HepG2 (cell line): Measurements from ENCODE around the gene ANKRD35. TPM values are rescaled to one million over a fixed set of nuclear protein-coding genes. Genes with fewer than 3 reads are reported as not detected.

Experiments
- ATAC-seq: fragments of 200-7000 bp; cut with Tn5 transposase; 3 replicates; pipeline ENCODE4 v1.9.1; 2020; ENCODE audit warnings: mild to moderate bottlenecking, moderate library complexity
- BruUV-seq: library from RNA; stranded (reverse); fragments of 400-500 nt; replicated peaks from 2 replicates; lab custom pipeline; 2021; lab: Mats Ljungman, UMichigan
- CTCF ChIA-PET: fragments of 300-600 bp; formaldehyde crosslinking; extraction: SDS; loops from one replicate; lab custom pipeline; 2021; ENCODE audit warnings: low total read pairs, inconsistent platforms, low intra/inter-chr PET ratio; lab: Yijun Ruan, JAX
- POLR2A ChIA-PET: fragments of 350-600 bp; sonication (Branson Sonifier 250); formaldehyde crosslinking; loops from one replicate; lab custom pipeline; 2020; ENCODE audit warnings: antibody characterized with exemption, inconsistent platforms; lab: Yijun Ruan, JAX
- DNase-seq: peaks from one replicate; pipeline ENCODE4 v3.0.0-alpha.2; 2015; ENCODE audit warnings: low spot score
- FAIRE-seq: peaks from 3 replicates; lab custom pipeline; 2011; peaks lifted over from hg19 to GRCh38; lab: Jason Lieb, UNC
- H2AFZ ChIP-seq: one replicate; pipeline ENCODE4 v1.6.1; 2011; ENCODE audit warnings: low read length, inconsistent platforms
- H3K27ac ChIP-seq: fragments of 300-600 bp; 3 replicates; pipeline ENCODE4 v1.8.0; 2011; ENCODE audit warnings: mixed run types, mild to moderate bottlenecking, mixed read lengths, low read length, inconsistent platforms; ENCODE audit not compliant: insufficient read depth; ENCODE audit errors: extremely low read length
- H3K27me3 ChIP-seq, 2 experiments: fragments of 200-600 bp in 1 of 2; 2 replicates in 1 of 2; 3 replicates in 1 of 2; pipeline versions ENCODE4 v1.6.0 to v1.8.0; 2011; ENCODE audit warnings: low read length in 2 of 2, mild to moderate bottlenecking in 2 of 2, moderate library complexity in 2 of 2, inconsistent platforms in 1 of 2; ENCODE audit not compliant: insufficient read depth in 2 of 2, control insufficient read depth in 1 of 2
- H3K36me3 ChIP-seq, 2 experiments: fragments of 200-600 bp in 1 of 2; replicated peaks in 1 of 2; 2 replicates in 1 of 2; 3 replicates in 1 of 2; pipeline versions ENCODE4 v1.5.1 to v1.8.0; 2011; ENCODE audit warnings: low read length in 2 of 2, inconsistent platforms in 1 of 2; ENCODE audit not compliant: insufficient read depth in 2 of 2, control insufficient read depth in 1 of 2
- H3K4me1 ChIP-seq: 2 replicates; pipeline ENCODE4 v1.5.1; 2012; ENCODE audit warnings: low read length, inconsistent platforms; ENCODE audit not compliant: insufficient read depth
- H3K4me2 ChIP-seq: 2 replicates; pipeline ENCODE4 v1.6.0; 2011; ENCODE audit warnings: low read depth, low read length, inconsistent platforms
- H3K4me3 ChIP-seq, 3 experiments: fragments of 200-600 bp in 1 of 3; sonication (generic), shearing (Covaris generic) in 1 of 3; replicated peaks in 1 of 3; 2 replicates each; pipeline ENCODE4 v1.5.1; 2011 to 2016; ENCODE audit warnings: low read length in 3 of 3, inconsistent platforms in 2 of 3, low read depth in 2 of 3, mild to moderate bottlenecking in 2 of 3, control low read depth in 1 of 3, mixed read lengths in 1 of 3; ENCODE audit not compliant: insufficient read depth in 1 of 3
- H3K79me2 ChIP-seq: one replicate; pipeline ENCODE4 v1.6.1; 2011; ENCODE audit warnings: low read length, inconsistent platforms; ENCODE audit not compliant: insufficient read depth
- H3K9ac ChIP-seq: 2 replicates; pipeline ENCODE4 v1.6.0; 2011; ENCODE audit warnings: mild to moderate bottlenecking, low read depth, low read length, inconsistent platforms; ENCODE audit not compliant: insufficient read depth
- H3K9me3 ChIP-seq: 2 replicates; pipeline ENCODE4 v1.5.1; 2012; ENCODE audit warnings: mild to moderate bottlenecking, low read length
- H4K20me1 ChIP-seq: 2 replicates; pipeline ENCODE4 v1.6.0; 2011; ENCODE audit warnings: inconsistent platforms, mild to moderate bottlenecking, low read length, moderate library complexity; ENCODE audit not compliant: insufficient read depth
- ETV6 ChIP-seq: sonication (generic); formaldehyde crosslinking; conservative IDR thresholded peaks from 2 replicates; pipeline ENCODE4 v1.4.0; 2020; ENCODE audit warnings: missing genetic modification reagents
- NFKBIZ ChIP-seq: IDR thresholded peaks from 2 replicates; pipeline ENCODE4 v1.6.1; 2018; ENCODE audit warnings: missing genetic modification reagents, missing compliant biosample characterization
- PHF21A ChIP-seq: sonication (generic); formaldehyde crosslinking; IDR thresholded peaks from 2 replicates; pipeline ENCODE4 v1.5.0; 2020; ENCODE audit warnings: mild to moderate bottlenecking, missing genetic modification reagents
- SKI ChIP-seq: fragments of 450-650 bp; IDR thresholded peaks from one replicate; pipeline ENCODE4 v1.6.1; 2018; ENCODE audit warnings: mild to moderate bottlenecking; ENCODE audit not compliant: partially characterized antibody
- SPEN ChIP-seq: sonication (generic); formaldehyde crosslinking; IDR thresholded peaks from 2 replicates; pipeline ENCODE4 v1.5.1; 2020; ENCODE audit warnings: low read depth, mild to moderate bottlenecking, missing genetic modification reagents
- THAP7 ChIP-seq: sonication (generic); formaldehyde crosslinking; IDR thresholded peaks from 2 replicates; pipeline ENCODE4 v1.8.1; 2023; ENCODE audit warnings: mild to moderate bottlenecking, missing genetic modification reagents
- ZFAT ChIP-seq: sonication (generic); formaldehyde crosslinking; conservative IDR thresholded peaks from 2 replicates; pipeline ENCODE4 v1.8.1; 2023; ENCODE audit warnings: missing genetic modification reagents, inconsistent platforms
- ZHX1 ChIP-seq: sonication (generic); formaldehyde crosslinking; IDR thresholded peaks from 2 replicates; pipeline ENCODE4 v1.8.1; 2022; ENCODE audit warnings: low read depth, mild to moderate bottlenecking, missing genetic modification reagents
- ZNF142 ChIP-seq: sonication (generic); formaldehyde crosslinking; IDR thresholded peaks from 2 replicates; pipeline ENCODE4 v1.4.0; 2020; ENCODE audit warnings: missing genetic modification reagents
- ZNF720 ChIP-seq: sonication (generic); formaldehyde crosslinking; IDR thresholded peaks from 2 replicates; pipeline ENCODE4 v1.4.0; 2020; ENCODE audit warnings: missing genetic modification reagents
- ZSCAN5A ChIP-seq: sonication (generic); formaldehyde crosslinking; IDR thresholded peaks from 2 replicates; pipeline ENCODE4 v1.8.0; 2022; ENCODE audit warnings: mild to moderate bottlenecking, missing genetic modification reagents, borderline replicate concordance
- WGBS: methylation state at CpG from one replicate; pipeline ENCODE4 v1.1.6; 2017; ENCODE audit warnings: low lambda C conversion rate; 5-methylcytosine and 5-hydroxymethylcytosine counted together
- in situ Hi-C: cut with HindIII; loops from 2 replicates; pipeline ENCODE4 v1.10.0; 2017; ENCODE audit warnings: low pct_unique_long_range_greater_than_20kb; ENCODE audit not compliant: extremely low pct_ligation_motif_present
- intact Hi-C: fragments of 100-400 bp; cut with micrococcal nuclease; formaldehyde crosslinking; loops from one replicate; pipeline ENCODE4 v1.10.0; 2022; ENCODE audit not compliant: unreplicated experiment
- polyA plus RNA-seq, 8 experiments: library from polyadenylated mRNA; depleted of rRNA in 3 of 8; stranded (reverse) in 7 of 8; unstranded in 1 of 8; fragments of >200 nt; fragmentation: Illumina TruSeq in 4 of 8; extraction: Trizol in 4 of 8; gene quantifications; 2 replicates each; pipeline versions ENCODE4 v1.2.1 to v1.2.3, GENCODE V29; 2011 to 2016; ENCODE audit warnings: low read depth in 4 of 8, missing spikeins in 1 of 8, mixed read lengths in 1 of 8; ENCODE audit not compliant: insufficient read depth in 1 of 8
- total RNA-seq, 5 experiments: library from RNA; depleted of rRNA; stranded (reverse); fragments of >200 nt; fragmentation: Illumina TruSeq; extraction: Trizol; gene quantifications; 2 replicates each; pipeline ENCODE4 v1.2.3, GENCODE V29; 2016; ENCODE audit warnings: low read depth in 1 of 5

The ANKRD35 gene
- total and polyA plus RNA-seq, 2 of the 13 experiments (the other 11 are each of a cell fraction or from before 2014, with no cell fraction given), result 0.02 TPM; not detected in 1

GRCh38 chr1:145927063-145927886 is 41.6 kb upstream of the ANKRD35 start, which contains the start of gene RBM8A:
Gene RBM8A (minus strand): TSS chr1:145927484. CDS start chr1:145927426, 58 bp downstream.
- Histone ChIP-seq H3K36me3 (no peaks in the 10 kb centered on the region; a peak in 4 of 5 replicates), H2AFZ (peak within 1 kb of the TSS; percentile 39), H3K27me3 (no peaks in the 10 kb centered on the region; a peak in 1 of 5 replicates), H3K9me3 (no peaks in the 10 kb centered on the region), H4K20me1 (no peaks in the 10 kb centered on the region), H3K27ac (peak within 1 kb of the TSS; percentile 88), H3K4me1 (peaks cover 17% of the 10 kb centered on the region), H3K4me3 (peak within 1 kb of the TSS; percentile 77 to 95 (median 83)), H3K9ac (peak within 1 kb of the TSS; percentile 96), H3K79me2 (peaks cover 15% of the 10 kb centered on the region), H3K4me2 (peak within 1 kb of the TSS; percentile 82)
- 1% methylated on average over 38 of the region's 41 CpGs for WGBS
- ATAC-seq (peak; percentile 99), FAIRE-seq (peak; percentile 97), DNase-seq (peak; percentile 97)
- BruUV-seq, result no TSS peak
- in situ Hi-C loops (loop anchor here (5.0 kb wide), 2 partner anchors 35 to 40 kb away; partner anchors contain the start of genes ANKRD34A, ANKRD35 and POLR3GL), intact Hi-C loops (loop anchor here (2.0 to 5.0 kb wide), 2 partner anchors 35 to 38 kb away; partner anchors contain the start of genes ANKRD34A and POLR3GL)
- ChIA-PET POLR2A (interaction anchor here (0.7 to 5.6 kb wide), 28 partner anchors 9 to 124 kb away, joined by 3 to 84 read pairs (median 7); partner anchors contain the start of genes ANKRD34A, ANKRD35, ITGA10 and LIX1L), CTCF (interaction anchor here (1.6 kb wide), 1 partner anchor 35 kb away, joined by 9 read pairs; no protein-coding TSS in a partner anchor)
- TF ChIP-seq ZSCAN5A (CRISPR knock-in tag), result 0 out of 2 replicates have a peak, but pooled peaks have one; percentile 17
- TF ChIP-seq NFKBIZ (CRISPR knock-in tag), result no peak
- TF ChIP-seq PHF21A (CRISPR knock-in tag), result peak; percentile 58; the same call in 1 of the 2 replicates
- no peak for TF ChIP-seq ZNF142 (CRISPR knock-in tag)
- no peak for TF ChIP-seq ETV6 (CRISPR knock-in tag)
- no peak for TF ChIP-seq ZFAT (CRISPR knock-in tag)
- TF ChIP-seq SKI, result no peak
- no peak for TF ChIP-seq ZNF720 (CRISPR knock-in tag)
- TF ChIP-seq ZHX1, result peak; percentile 70; the same call in 1 of the 2 replicates
- TF ChIP-seq THAP7, result peak; percentile 96
- peak; percentile 93 for TF ChIP-seq SPEN (CRISPR knock-in tag)
